AG20443 (cell line): Measurements from ENCODE around the gene ABCC2.
"Not testable (repeated sequence)": the region's sequence is repeated elsewhere in the genome, so short reads cannot be mapped to it uniquely, and the experiment has no call there.

Experiments
- DNase-seq: peaks from one replicate; pipeline ENCODE4 v3.0.0; 2012; ENCODE audit warnings: low spot score, mixed read lengths

Gene ABCC2

GRCh38 chr10:99809931-99810615 lies 27.6 kb downstream of the ABCC2 start:
- DNase-seq = peak; percentile 24

- no peak for DNase-seq
Measured at GRCh38 chr10:99812177-99812576, 29.7 kb downstream of the ABCC2 start.

GRCh38 chr10:99814143-99814542 lies 31.7 kb downstream of the ABCC2 start:
- DNase-seq = no peak

GRCh38 chr10:99815621-99816020 lies 33.2 kb downstream of the ABCC2 start:
- no peak for DNase-seq

- DNase-seq = no peak
Measured at GRCh38 chr10:99827936-99828335, 45.5 kb downstream of the ABCC2 start.

GRCh38 chr10:99828464-99828863 lies 46.0 kb downstream of the ABCC2 start:
- DNase-seq = no peak

GRCh38 chr10:99832439-99832838 lies 50.0 kb downstream of the ABCC2 start:
- no peak for DNase-seq

- DNase-seq = peak; percentile 84
Measured at GRCh38 chr10:99834410-99834809, 52.0 kb downstream of the ABCC2 start.

GRCh38 chr10:99835947-99836346 lies 53.5 kb downstream of the ABCC2 start:
- no peak for DNase-seq

GRCh38 chr10:99836711-99837110 lies 54.3 kb downstream of the ABCC2 start:
- no peak for DNase-seq

- not testable (repeated sequence) for DNase-seq
Measured at GRCh38 chr10:99840859-99841258, 58.4 kb downstream of the ABCC2 start.

- no peak for DNase-seq
Measured at GRCh38 chr10:99841746-99842145, 59.3 kb downstream of the ABCC2 start.

- no peak for DNase-seq
Measured at GRCh38 chr10:99843310-99843709, 60.9 kb downstream of the ABCC2 start.

GRCh38 chr10:99844433-99844955 lies 62.1 kb downstream of the ABCC2 start:
- DNase-seq = no peak

GRCh38 chr10:99845837-99846382 lies 63.5 kb downstream of the ABCC2 start:
- DNase-seq = peak; percentile 81

- no peak for DNase-seq
Measured at GRCh38 chr10:99849057-99849456, 66.6 kb downstream of the ABCC2 start.

GRCh38 chr10:99849536-99849935 lies 67.1 kb downstream of the ABCC2 start:
- DNase-seq = no peak

- DNase-seq = no peak
Measured at GRCh38 chr10:99850021-99850766, 67.8 kb downstream of the ABCC2 start.

GRCh38 chr10:99850767-99851340 lies 68.4 kb downstream of the ABCC2 start:
- DNase-seq = no peak

- no peak for DNase-seq
Measured at GRCh38 chr10:99851825-99852224, 69.4 kb downstream of the ABCC2 start.

GRCh38 chr10:99852481-99853213 lies 70.2 kb downstream of the ABCC2 start:
- DNase-seq = no peak

- no peak for DNase-seq
Measured at GRCh38 chr10:99853655-99854054, 71.2 kb downstream of the ABCC2 start.
